ENCODE data around the gene ELOVL3.

DNA sequence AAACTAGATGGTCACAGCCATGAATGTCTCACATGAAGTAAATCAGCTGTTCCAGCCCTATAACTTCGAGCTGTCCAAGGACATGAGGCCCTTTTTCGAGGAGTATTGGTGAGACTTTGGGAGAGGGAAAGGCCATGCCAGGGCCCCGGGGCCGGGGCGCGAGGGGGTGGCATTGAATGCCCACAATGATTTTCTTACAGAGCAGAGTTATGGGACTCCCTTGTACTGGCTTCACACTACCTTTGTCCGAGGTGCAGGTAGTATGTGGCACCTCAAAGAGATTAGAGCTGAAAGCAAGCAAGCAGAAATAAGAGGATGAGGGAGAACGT is 407 bp downstream of the ELOVL3 start:
- TF ChIP-seq, protein P1, sequence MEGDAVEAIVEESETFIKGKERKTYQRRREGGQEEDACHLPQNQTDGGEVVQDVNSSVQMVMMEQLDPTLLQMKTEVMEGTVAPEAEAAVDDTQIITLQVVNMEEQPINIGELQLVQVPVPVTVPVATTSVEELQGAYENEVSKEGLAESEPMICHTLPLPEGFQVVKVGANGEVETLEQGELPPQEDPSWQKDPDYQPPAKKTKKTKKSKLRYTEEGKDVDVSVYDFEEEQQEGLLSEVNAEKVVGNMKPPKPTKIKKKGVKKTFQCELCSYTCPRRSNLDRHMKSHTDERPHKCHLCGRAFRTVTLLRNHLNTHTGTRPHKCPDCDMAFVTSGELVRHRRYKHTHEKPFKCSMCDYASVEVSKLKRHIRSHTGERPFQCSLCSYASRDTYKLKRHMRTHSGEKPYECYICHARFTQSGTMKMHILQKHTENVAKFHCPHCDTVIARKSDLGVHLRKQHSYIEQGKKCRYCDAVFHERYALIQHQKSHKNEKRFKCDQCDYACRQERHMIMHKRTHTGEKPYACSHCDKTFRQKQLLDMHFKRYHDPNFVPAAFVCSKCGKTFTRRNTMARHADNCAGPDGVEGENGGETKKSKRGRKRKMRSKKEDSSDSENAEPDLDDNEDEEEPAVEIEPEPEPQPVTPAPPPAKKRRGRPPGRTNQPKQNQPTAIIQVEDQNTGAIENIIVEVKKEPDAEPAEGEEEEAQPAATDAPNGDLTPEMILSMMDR (IDR thresholded peaks at IDR 0.05) = no peak
- TF ChIP-seq EP300 (IDR thresholded peaks at IDR 0.05) = no peak
